Fibroblast of peridontal ligament (primary cell): ENCODE measurements around the gene HOOK2.
"Not testable (repeated sequence)": the region's sequence is repeated elsewhere in the genome, so short reads cannot be mapped to it uniquely, and the experiment has no call there.

ENCODE experiments used
- DNase-seq: peaks from one replicate; pipeline ENCODE4 v3.0.0-alpha.2; 2010; ENCODE audit errors: extremely low read depth

HOOK2 gene

DNA sequence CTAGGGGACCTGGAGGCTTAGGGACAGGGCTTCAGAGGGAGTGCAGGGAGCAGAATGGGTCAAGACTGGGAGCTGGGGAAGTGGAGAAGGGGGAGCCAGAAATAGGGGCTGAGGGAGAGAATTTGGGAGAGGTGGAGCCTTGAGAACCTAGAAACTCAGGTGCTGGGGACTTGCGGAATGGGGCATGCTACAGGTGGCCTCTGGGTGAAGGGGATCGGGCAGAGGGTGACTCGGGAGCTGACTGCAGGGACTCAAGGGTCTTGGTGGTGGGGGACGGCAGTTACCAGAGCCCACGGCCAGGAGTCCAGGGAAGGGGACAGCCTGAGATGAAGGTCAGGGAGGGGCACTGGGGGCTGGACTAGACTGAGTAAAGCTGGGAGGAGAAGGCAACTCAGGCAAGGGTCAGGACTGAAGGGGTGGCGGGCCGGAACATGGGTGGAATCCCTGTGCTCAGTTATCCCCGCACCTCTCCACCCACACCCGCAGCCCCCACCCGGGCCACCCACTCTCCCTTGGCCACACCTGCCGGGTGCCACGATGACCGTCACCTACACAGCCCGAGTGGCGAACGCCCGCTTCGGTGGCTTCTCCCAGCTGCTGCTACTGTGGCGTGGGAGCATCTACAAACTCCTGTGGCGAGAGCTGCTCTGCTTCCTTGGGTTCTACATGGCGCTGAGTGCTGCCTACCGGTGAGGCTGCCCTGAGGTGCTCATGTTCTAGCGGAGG is 23.1 kb downstream of the HOOK2 start:
- no peak for DNase-seq

DNA sequence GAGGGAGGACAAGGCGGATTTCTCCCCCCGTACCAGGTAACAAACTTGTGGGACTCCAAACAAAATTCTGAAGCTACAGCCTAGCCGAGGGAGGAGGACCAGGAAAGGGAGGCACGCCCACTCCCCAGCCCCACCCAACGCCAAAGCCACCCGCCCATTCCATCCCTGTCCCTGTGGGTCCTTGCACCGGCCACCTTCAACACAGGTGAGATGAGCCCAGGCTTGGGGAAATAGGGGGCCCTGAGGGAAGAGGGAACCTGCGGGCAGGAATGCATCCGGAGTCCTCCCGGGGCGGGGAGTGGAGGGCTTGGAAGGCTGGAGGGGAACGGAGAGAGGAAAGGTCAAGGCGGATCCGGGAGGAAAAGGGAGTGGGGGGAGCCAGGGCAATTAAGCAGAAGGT is 23.7 kb downstream of the HOOK2 start, which contains the start of gene BEST2:
TSS of gene BEST2 (plus strand) at position 157 of the 400 bp plus-strand sequence. CDS start 802 bp downstream, outside the sequence.
- DNase-seq: no peak

DNA sequence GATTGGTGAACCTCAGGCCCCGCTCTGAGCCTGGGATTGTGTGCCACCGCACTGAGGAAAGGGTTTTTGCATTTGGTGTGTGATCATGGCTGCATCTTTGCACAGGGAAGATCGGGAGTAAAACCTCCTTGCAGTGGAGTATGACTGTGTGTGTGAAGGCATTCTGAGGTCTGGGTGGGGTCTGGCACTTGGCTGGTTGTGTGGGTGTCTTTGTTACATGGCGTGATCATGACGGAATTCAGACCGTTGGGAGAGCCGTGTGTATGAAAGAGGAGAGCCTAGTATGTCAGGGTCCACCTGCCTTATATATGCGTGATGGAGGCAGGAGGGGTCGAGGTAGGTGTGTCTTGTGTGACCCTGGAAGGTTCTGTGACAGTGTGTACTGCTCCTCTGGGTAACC is 24.5 kb downstream of the HOOK2 start:
- DNase-seq: peak; percentile 6

DNA sequence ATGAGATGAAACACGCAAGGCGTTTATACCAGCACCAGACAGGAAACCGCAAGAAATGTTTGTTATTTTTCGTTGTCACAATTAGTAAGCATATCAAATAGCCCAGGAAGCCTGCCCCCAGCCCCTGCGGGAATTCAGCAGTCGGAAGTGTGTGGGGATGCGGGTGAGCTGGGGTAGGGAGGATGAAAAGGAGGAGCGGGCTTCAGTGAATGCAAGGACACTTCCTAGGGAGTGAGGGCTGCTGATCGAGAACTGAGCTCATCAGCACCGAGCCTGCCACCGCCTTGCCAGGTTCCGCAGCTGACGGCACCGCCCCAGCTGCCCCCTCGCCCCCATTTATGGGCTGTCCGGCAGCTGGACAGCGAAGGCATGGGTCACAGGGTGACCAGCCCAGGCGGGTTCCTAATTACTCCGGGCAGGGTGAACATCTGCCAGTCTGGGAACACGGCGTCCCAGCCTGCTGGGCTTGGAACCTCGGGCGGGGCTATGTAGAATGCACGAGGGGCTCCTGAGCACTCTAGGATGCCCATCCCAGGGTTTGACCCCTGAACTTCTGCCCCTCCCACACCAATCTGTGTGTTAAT is 25.3 kb downstream of the HOOK2 start:
- DNase-seq: peak; percentile 43

DNA sequence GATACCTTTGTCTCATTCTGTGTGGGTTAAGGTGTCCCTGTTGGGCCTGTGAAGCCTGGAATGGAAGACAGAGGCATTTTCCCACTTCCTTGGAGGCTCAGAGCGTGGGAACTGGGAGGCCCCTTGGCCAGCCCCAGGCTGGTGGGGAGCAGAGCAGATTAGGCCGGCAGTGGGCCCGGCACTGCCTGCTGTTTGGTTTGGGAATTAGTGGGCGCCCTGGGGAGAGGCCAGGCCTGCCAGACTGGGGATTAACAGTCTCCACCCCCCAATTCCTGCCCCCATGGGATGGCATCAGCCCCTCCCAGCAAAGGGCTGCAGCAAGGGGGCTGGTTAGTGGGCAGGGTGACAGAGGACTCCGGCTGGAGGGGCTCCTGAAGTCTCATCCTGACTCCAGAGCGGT is 26.9 kb downstream of the HOOK2 start:
- DNase-seq: no peak

DNA sequence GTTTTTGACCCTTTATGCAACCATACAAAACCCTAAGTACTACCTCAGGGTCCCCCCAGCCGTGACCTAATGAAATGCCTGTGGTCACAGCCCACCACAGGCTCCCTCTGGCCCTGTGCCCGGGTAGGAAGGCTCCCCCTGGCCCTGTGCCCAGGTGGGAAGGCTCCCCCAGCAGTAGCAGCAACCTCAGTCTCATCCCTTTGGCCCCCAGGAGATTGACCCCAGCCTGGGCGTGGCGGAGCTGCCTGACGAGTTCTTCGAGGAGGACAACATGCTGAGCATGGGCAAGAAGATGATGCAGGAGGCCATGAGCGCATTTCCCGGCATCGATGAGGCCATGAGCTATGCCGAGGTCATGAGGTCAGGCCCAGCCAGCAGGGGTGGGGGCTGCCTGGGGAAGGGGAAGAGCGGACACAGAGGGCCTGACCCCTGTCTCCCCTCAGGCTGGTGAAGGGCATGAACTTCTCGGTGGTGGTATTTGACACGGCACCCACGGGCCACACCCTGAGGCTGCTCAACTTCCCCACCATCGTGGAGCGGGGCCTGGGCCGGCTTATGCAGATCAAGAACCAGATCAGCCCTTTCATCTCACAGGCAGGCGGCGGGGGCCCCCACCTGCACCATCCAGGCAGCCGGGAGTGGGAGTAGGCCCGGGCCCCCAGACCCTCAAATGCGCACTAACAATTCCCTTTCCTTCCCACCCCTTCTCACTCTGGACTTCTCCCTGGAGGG is 30.0 kb downstream of the HOOK2 start:
- no peak for DNase-seq

DNA sequence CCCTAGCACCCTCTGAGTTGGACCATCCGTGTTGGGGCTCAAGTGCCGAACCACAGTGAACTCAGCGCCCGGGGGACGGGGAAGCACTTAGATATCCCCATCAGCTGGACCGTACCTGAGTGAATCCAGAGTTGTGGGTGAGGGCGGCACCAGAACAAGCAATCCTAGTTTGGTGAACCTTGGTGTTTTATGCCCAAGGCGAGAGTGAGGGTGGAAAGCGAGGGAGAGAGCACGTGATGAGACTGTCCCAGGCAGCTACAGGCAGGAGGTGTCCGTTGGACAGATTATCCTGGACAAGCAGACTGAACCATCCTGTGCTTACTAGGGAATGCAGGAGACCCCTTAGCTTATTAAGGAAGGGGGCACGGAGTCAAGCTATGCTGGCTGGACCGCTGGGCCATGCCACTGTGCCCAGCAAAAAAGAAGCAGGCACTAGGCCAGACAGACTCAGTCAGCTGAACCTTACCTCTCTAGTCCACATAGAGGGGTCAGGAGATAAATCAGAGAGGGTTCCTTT is 37.5 kb downstream of the HOOK2 start:
- DNase-seq: no peak

DNA sequence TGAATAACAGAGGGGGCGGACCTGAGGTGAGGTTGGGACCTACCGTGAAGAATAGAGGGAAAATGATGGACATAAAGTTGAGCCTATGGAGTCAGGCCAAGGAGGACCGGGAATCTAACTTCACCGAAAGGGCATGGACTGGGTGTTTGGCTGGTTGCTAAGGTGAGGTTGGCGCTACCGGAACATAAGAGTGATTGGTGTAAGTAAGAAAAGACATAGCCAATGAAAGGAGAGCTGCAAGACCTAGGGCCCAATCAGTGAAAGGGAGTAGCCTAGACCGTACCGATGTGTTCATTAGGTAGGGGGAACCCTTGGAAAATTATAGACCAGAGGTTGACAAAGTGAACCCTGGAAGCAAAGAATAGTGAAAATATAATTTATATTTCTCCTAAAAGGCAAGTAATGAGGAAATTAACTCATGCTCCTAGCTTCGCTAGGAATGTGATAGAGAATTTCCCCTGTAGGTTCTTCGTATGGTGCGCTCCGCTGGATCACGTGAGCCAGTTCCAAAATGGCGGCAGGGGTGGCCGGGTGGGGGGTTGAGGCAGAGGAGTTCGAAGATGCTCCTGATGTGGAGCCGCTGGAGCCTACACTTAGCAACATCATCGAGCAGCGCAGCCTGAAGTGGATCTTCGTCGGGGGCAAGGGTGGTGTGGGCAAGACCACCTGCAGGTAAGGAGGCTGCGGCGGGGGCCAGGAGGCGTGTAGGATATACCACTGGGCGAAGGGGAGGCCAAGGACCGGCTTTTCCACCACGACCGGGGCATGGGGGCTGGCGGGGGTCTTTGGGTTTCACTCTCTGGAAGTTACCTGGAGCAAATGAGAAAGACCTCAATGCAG is 38.1 kb downstream of the HOOK2 start, which contains the start of gene GET3:
TSS of gene GET3 (plus strand) at position 503 of the 840 bp plus-strand sequence. CDS start at position 512, 9 bp downstream.
- peak; percentile 100 for DNase-seq

DNA sequence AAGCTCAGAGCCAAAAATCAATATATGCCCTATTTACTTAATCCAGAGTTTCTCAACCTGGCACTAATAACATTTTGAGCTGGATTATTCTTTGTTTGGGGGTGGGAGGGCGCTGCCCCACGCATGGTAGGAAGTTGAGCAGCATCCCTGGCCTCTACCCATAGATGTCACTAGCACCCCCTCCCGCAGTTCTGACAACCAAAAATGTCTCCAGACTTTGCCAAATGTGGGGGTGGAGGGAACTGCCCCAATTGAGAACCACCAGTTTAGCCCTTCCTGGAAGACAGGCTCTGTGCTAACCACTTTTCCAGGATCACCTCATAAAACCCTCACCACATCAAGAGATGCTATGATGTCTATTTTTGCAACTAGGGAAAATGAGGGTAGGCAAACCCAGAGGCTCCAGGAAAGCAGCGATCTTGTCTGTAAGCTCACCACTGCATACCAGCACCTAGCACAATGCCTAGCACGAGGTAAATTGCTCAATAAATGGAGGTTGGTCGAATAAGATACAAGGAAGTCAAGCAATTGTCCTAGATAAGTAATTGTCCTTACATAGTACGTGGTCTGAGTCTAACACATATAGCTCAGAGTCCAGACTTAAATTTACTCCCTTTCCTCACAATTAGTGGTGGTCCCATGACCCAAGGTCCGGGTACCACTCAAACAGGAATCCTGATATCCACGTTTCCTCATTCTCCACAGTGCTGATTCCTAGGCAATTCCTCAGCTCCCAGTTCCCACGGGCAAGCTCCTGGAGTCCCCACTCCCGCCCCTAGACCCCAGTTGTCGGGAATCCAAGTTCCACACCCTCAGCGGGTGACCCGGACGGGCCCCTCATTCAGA is 41.8 kb downstream of the HOOK2 start:
- peak; percentile 51 for DNase-seq

DNA sequence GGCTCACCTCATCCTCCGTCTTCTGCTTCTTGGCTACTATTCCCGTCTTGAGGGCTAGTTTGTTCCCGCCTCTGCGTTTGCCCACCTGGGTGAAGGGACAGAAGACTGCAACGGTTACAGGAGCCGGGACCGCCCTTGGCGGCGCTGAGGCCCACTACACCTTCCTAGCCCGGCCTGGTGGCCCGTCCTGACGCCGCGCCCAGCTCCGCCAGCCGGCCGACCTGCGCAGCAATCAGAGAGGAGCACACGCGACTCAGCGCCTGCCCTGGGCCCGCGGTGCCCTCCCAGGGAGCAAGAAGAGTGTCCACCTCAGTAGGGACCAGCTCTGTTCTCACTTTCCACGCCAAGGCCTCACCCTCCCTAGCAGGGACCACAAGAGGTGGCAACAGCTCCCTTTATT is 44.0 kb downstream of the HOOK2 start:
- no peak for DNase-seq

DNA sequence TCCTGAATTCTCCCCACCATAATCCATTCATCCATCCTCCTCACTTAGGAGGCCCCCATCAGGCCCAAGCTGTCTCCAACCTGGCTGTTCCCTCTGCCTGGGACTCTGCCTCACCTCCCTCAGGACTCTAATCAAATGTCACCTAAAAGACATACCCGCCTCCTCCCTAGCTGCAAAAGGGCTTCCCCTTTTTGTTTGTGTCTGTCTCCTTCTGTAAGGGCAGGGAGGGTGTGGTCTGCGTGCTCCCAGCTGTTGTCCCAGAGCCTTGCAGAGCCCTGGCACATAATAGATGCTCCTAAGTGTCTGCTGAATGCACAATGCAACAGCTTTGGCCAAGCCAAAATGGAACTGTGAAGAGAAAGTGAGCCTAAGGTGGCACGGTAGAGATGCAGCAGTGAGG is 45.3 kb downstream of the HOOK2 start:
- no peak for DNase-seq

DNA sequence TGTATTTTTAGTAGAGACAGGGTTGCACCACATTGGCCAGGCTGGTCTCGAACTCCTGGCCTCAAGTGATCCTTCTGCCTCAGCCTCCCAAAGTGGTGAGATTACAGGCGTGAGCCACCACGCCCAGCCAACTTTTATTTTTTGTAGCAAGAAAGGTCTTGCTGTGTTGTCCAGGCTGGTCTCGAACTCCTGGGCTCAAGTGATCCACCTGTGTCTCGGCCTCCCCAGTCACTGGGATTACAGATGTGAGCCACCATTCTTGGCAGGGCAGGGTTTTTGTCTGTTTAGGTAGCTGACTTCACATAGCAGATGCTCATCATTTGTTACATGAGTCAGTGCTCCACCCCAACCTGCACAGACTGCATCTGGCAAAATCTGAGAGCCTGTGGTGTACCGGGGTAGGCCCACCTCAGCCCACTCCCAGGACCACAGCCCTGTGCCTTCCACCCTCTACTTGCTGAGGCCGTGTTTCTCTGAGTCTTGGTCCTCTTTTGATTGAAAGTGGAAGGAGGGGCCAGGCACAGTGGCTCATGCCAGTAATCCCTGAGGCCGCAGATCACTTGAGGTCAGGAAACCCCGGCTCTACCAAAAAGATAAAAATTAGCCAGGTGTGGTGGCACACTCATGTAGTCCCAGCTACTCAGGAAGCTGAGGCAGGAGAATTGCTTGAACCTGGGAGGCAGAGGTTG is 47.5 kb downstream of the HOOK2 start:
- no peak for DNase-seq

DNA sequence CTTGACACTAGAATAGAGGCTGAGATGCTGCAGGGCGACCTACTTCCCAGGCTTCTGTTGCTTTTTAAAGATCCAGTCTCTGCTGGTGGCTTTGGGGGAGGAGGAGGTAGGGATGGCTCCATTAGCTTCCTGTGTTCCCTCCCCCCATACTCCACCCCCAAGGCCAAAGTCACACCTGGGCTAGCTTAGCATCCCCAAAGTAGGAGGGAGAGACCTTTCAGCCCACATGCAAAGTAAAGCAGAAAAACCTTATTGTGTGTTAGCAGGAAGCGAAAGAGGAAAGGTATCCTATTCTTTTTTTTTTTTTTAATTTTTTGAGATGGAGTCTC is 48.4 kb downstream of the HOOK2 start:
- DNase-seq: no peak

DNA sequence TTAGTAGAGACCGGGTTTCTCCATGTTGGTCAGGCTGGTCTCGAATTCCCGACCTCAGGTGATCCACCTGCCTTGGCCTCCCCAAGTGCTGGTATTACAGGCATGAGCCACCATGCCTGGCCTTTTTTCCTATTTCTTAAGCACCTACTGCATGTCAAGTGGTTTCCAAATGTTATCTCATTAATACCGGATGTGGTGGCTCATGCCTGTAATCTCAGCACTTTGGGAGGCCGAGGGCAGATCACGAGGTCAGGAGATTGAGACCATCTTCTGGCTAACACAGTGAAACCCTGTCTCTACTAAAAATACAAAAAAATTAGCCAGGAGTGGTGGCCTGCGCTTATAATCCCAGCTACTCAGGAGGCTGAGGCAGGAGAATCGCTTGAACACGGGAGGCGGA is 49.7 kb downstream of the HOOK2 start:
- not testable (repeated sequence) for DNase-seq

DNA sequence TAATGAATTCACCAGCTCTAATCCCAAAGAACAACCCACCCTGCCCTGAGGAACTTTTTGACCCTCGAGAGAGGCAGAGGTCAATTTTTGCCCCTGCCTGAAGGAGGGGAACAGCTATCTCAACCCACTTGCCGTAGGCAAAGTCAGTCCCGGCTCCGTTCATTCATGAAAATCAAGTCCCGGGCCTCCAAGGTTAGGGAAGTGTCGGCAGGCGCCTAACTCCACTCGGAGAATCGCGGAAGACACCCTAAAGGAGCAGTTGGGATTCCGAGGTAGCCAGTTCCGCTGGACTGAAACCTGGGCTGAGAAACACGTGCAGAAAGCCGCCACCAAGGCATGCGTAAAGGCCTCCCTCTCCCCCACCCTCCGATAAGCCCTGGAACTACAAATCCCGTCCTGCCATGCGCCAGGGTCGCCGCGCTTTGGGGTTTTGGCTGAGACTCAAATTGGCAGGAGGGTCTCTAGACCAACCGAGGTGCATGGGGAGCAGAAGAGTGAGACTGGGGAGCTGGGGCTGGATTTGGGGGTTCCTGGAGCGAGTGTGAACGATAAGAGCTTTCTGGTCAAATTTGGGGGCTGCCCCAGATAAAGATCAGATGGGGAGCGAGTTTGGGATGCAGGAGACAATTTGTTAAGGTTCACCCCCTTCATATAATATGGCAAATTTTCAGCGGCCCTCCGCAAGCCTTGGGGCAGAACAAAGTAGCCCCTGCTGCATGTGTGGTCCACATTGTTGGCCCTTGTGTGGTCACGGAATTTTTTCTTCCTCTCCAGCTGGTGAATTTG is 51.5 kb downstream of the HOOK2 start, which contains the start of gene TNPO2:
TSS of gene TNPO2 (minus strand) at position 292 of the 786 bp plus-strand sequence. CDS start 2,955 bp downstream, outside the sequence.
- DNase-seq: peak; percentile 49

DNA sequence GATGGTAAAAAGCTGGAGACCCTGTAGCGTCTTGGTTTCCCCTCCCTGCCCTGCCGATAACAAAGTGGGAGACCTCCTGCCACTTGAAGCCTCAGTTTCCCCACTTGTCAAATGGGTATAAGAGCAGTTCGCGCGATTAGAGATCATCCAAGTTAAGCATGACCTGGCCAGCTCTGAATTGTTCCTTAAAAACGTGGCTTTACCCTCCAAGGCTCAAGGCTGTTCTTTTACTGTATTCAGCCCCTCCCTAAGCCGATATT is 52.0 kb downstream of the HOOK2 start:
- DNase-seq: peak; percentile 15

DNA sequence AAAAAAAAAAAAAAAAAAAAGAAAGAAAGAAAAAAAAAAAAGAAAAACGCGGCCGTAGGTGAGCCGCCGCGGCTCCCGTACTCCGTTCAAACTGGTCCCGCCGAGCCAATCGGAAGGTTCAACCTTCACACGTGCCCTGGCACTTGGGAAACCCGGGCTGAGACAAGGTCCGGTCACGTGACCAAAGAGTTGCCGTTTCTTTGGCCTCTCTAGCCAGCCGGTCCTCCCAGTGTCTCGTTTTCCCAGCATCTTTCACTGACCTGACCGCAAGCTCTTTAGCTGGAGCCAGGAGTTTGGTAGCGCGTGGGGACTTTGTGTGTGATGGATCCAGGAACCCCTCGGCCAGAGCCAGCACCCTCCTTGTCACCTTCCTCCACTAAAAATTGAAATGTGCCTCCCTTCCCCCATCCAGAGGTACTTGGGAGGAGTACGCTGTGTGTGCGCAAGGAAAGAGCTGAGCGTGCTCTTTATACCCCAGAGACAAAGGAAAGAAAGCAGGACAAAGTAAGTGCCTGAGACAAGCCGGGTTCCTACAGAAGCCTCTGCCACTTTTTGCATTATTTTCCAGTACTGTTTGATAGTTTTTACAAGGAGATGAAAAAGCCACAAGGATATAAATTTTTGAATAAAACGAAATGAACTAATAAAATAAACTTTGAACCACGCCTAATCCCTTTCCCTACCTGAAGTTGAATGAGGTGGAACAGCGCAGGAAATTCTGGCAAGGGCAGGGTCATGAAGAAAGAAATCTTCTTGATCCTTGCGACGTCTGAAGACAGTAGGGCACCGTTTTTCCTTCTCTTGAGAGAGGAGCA is 52.6 kb downstream of the HOOK2 start:
- peak; percentile 99 for DNase-seq

DNA sequence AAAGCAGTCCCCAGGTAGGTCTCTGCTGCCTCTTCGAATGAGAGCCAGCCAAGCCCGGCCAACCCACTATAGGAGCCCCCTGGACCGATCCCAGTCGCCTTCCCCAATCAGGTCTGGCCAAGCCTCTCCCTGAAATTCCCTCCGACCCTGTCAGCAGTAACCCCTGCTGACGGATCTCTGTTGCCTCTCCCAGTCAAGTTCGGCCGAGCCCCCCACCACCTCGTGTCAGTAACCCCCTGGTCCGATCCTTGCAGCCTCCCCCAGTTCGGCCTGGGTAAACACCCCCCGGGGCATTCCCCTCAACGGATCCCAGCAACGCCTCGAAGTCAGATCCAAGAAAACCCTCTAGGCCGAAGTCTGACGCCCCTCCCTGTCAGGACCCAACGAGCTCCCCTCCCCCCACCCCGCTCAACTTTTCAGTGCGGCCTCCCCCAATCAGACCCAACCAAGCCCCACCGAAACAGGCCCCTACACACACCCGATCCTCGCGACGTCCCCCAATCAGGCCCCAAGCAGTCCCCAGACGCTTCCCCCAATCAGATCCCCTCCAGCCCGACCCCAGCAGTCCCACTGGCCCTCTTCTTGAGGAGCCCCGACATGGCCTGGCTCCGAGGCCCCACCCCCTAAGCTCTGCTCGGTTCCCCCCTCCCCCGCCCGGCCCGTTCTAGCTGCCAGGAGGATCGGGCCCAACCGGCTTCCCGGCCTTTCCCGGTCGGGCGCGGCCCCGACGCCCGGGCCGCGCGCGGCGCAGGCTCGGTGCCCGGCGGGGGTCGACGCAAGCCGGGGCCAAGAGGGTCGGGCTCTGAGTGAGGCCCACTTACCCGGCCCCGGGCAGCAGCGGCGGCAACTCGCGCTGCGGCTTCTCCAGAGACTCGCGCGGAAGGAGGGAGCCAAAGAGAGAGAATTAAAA is 53.4 kb downstream of the HOOK2 start:
- peak; percentile 67 for DNase-seq
